GM21619 (cell line): ENCODE measurements around the gene BCL11A.
A peak's percentile ranks its signal among the peaks of the same experiment; 100 is the strongest.

Experiments
- ATAC-seq: cut with Tn5 transposase; IDR thresholded peaks from one replicate; pipeline ENCODE4 v1.9.1; 2021; ENCODE audit not compliant: unreplicated experiment

BCL11A gene

DNA sequence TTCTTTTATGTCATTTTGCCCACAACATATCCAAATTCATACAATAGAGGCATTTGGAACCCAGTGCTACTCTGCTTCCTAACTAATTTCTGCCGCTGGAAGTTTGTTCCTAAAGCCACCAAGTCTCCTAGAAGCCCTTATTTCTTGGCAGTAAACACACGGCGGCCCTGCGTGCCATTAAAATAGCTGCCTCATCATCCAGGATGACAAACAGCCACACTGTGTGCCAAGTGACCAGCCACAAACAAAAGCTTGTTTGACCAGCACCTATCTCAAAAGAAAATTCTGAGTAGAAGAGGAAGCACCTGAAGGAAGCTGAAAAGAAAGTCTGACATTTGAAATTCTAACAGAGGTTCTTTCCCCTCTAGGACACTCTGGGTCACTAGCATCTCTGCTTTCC is 64.2 kb downstream of the BCL11A start:
- no peak for ATAC-seq

DNA sequence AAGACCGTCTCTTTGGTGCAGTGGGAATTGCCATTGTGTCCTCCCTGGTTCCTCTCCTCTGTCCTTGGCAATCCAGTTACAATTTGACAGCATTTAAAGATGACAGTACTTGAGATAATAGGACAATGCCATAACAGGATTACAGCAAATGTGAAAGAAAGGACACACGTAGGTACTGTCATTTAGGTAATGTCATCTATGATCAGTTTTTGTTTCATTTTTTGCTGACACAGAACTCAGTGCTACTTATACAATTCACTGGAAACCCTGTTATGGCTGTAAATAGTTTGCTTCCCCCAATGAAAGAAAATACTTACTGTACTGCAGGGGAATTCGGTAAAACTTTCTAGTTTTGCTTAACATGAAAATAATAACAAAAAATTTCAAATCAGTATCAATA is 65.2 kb downstream of the BCL11A start:
- ATAC-seq: peak; percentile 63

DNA sequence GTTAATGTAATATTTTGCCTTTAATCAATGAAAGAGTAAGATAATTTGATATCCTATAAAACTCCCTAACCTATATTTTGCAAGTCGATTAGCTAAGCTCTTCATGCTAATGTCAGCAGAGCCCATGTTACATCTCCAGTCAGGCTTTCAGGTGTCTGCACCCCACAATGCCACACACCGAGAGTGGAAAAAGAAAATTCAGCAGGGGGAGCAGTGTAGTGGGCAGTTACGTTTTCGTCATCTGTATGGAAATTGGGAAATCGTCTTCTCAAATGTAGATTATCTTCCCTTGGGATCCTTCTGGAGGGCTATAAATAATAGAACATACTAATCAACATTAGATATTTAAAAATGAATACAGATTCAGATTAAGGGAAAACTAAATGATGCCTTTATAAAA is 66.3 kb downstream of the BCL11A start:
- ATAC-seq: no peak

DNA sequence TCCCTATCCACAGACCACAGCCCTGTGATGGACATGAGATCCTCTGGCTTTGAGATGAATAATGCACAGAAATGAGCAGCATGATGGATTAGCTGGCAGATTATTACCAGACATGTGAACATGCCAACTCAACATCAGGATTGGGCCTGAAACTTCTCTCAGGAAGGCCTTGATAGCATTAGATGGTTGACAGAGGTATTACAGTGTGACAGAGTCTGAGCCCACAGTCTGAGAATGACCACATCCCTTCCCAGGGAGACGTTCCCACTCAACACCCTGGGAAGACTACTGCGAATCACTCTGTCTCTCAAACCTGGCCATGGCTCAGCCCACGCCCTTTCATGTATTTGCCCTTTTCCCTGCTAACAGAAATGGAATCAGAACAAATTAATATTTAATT is 66.9 kb downstream of the BCL11A start:
- no peak for ATAC-seq

DNA sequence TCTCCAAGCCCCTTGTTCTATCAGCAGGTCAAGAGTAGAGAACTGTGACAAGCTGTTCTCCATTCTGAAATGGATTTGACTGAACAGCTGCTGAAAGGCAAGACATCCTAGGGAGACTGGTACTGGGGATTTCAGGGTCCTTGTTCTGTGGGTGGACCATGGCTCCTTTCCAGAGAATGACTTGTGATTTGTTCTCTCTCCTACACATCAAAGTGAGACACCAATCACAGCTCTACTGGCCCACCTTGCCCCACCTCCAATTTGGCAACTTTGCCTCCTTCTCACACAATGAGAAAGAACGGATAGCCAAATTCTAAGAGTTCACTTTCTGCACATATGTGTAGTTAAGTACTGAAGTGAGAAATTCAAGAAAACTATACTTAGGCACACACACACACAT is 67.4 kb downstream of the BCL11A start:
- no peak for ATAC-seq

DNA sequence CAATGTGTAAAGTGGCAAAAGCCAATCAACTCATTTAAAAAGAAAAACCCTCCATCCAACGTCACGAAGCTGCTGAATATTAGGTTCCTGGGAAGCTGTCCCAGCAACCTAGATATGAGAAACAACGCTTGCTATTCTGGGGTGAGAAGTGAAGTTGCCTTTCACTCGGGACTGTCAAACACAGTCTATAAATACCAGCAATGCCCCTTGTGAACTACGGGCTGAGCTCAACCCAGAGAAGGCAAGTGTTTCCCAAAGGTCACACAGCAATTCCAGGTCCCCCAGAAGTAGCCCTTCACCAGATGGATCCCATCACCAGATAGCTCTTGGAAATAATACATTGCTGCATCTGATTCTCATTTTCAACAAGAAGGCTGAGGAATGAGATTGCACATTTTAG is 67.9 kb downstream of the BCL11A start:
- ATAC-seq: no peak

DNA sequence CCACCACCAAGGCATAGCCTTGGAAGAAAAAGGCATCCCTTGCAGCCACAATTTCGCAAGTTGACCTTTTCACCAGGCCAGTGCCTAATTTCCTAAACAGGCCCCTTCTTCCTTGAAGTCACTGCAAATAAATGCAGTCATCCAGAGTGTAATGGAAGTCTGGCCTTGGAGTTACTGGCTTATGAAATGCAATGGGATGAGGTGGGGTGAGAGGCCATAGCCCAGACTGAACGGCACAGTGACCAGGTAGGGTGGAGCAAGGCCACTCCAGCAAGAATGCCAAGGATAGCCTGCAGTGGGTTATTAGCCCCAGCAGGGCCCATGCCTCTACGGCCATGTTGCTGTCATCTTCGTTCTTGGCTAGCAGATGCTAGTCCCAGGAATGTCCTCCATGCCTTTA is 68.4 kb downstream of the BCL11A start:
- ATAC-seq: no peak

DNA sequence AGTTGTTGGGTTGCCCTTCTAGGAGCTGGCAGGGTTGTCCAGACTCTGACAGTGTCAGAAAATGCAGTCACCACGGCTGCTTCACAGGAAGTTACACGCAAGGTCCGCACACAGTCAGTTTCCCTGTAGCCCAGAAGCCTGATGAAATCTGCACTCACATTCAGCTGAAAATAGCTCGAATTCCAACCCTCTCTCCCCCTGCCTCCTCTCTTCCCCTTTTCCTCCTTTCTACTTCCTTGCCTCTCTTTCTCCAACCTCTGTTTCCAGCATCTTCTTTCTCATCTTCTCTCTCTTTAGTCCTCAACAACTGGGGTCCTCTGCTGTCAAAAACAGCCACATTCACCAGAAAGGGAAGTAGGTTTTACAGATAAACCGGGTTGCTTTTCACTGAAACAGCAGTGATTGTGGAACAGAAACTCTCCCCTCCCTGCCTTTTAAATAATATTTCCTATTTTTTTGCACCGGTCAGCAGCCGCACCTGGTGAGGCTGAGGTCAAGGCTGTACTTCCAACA is 69.3 kb downstream of the BCL11A start:
- peak; percentile 35 for ATAC-seq

DNA sequence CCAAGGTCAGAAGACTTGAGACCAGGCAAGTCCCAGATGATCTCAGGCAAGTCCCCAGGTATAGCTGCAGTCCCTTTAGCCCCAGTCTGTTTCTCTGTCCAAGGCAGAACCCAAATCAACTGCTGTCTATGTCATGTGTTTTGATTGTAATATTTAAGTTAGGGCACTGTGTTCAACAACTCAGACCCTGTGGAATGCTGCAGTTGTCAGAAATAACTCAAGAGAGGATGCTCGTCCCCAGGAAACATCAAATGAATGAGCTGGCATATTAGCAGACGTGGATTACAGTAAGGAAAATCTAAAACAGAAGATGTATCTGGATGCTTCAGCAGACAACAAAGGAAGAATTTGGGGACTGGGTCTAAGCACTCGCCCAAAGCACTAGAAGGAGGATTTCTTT is 70.1 kb downstream of the BCL11A start:
- ATAC-seq: no peak

DNA sequence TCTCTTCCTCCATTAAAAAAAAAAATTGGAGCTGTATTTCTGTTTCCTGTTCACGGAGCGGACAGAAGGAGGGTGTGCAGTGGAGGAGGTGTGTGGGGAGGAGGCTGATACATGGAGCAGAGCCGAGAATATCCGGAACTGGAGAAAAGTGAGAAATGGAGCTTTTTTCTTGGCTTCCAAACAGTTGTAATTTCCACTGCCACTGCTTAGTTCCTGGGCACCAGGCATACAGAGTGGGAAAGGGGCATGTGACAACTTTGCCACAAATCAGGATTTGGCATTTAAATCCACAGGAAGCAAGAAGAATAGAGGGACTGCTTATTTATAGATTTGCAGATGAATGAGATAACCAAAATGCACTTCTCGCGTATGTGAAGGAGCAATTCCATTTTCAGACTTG is 71.2 kb downstream of the BCL11A start:
- no peak for ATAC-seq

DNA sequence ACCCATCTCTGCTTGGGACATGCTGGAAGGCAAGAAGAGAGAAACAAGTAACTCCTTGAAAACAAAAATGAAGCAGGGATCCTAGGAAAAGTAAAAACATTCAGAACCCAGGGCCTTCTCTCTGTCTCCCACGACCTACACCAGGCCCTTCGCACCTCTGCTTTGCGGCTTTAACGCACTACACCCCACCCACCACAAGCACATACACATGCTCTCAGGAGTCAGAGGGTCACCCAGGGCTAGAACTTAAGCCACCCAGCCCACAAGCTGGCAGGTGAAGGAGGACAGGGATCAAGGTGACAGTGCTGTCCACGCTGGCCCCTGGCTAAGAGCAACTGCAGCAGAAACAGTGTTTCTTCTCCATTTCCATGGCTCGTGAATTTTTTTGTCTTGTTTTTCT is 72.2 kb downstream of the BCL11A start:
- ATAC-seq: no peak

DNA sequence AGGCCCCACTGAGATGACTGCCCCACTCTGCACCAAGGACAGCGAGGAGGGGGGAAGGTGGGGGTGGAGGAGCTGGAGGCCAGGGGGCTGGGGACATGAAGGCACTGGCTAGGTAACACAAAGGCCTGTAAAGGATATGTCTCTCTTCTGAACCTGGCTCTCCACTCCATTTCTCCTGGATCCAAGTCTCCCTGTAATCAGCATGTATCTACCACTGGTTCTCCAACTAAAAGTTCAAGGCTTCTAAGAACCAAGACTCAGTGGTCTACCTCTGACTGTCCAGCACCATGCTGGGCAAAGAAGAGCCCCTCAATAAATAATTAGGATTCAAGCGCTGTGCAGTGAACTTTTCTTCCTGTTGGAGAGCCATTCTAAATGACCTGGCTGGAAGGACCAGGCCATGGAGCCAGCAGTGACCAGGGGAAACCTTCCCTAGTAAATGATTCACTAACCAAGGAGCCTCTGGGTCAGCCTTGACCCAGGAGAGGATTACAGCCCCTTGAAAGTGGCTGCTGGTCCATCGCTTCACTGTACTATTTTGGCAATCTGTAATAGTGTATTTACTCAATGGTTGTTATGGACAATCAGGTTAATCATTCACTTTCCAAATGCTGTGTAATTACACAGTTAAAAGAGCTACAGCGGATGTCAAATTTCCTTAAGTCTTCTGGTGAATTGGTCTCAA is 73.2 kb downstream of the BCL11A start:
- ATAC-seq: no peak

DNA sequence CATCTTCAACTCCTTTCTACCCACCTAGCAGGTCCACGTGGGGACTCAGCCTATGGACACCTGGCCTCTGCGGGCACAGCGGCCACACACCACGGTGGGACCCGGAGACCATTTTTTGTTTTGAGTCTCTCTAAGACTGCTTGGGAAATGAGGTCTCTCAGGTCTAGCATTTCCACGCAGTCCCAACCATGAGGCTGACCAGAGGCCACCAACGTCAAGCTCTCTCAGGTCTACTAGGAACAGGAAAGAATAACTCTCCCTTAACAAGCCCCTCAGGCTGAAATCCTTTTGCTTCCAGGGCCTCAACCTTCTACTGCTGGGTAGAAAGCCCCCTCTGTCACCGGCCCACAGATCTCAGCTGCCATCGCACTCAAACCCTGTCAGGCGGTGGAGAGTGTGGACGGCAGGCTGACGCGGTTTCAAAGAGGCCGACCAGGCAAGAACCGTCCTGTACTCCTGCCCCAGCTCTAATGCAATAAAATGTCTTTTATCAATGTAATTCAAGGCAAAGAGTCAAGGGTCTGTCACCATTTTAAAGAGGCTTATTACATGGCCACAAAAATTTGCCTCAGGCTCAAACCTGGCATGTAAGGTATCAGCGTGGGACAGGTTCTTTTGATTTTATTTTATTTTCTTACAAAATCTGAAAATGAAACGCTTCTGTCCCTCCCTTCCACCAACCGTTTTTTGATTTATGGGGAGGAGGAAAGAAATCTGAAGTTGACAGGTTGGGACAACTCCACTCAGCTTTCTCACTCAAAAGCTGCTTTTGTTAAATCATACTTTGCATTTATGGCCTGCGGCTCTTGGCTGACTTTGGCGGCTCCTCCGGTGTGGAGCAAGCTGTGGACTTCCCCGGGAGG is 74.0 kb downstream of the BCL11A start:
- no peak for ATAC-seq

DNA sequence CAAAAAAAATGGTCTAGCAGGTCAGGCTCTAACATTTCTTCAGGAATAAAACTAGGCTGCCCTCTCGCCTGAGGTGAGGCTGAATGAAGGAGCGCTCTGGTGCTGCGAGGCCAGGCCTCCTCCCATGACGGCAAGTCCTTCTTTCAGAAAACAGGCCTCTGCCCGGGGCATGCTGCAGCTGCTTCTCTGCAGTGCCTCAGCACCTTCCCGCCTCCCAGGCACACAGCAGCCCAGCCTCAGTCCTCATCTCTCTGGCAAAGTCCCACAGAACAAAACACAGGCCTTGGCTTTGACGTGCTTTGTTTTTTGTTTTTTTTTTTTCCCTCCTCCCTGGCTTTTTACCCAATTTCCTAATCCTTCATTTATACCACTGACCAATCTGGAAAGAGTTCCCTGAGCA is 74.8 kb downstream of the BCL11A start:
- ATAC-seq: no peak

DNA sequence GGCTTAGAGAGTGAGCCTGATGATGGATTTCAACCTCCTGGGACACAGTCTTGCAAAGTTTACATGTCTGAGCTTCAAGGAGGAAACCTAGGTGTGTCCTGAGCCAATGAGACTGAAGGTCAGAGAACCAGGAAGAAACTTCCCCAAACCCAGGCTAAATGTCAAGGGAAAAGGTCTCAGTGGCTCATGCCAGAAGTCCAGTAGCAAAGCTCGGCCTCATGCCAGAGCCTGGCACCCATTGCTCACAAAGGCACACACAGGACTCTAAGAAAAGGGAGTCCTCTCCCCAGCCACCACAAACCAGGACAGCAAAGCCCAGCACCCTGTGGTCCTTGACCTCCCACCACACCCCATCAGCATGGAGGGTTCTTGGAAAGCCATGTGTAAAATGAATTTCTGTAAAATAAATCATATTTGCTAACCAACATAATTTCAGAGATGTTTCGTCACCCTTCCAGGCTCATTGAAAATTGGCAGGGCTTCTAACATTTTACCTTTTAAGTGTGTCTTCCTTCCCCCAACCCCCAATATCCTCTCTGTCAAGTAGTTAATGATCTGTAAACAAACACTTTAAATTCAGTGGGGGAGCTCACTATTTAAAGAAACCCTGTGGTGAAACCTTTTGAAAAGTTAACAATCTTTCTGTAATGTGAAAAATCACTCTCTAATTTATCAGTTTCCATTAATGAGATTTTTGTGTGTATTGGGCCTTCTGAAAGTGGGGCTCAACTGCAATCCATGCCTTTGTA is 77.1 kb downstream of the BCL11A start:
- no peak for ATAC-seq

DNA sequence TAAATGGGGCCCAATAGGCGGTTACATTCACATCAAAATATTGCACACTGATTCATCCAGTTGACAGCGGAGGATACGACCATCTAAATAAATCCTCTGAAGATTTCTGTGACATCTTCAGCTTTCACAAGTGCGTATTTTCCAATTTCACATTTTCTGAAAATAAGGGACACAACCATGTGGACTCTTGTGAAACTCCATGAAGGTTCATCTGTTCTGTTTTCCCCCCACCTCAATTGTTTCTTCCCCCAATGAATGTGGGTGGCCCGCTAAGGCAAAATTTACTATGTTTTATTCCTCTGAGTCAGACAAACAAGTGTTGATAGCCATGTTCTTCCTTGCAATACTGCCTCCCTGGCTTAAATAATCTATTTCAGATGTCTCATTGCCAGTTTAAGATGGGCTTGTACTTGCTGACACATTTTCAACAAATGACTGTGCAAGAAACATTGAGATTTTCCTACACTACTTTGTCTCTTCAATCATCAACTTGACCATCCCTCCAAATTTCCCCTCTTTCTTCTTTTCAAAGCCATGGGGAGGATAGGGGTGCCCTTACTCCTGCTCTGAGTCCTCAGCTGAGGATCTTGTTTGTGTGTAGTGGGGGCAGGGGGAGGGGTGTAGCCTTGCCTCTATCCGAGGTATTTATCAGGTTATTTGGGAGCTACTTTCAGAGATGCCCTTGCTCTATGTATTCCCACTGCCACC is 78.2 kb downstream of the BCL11A start:
- no peak for ATAC-seq

DNA sequence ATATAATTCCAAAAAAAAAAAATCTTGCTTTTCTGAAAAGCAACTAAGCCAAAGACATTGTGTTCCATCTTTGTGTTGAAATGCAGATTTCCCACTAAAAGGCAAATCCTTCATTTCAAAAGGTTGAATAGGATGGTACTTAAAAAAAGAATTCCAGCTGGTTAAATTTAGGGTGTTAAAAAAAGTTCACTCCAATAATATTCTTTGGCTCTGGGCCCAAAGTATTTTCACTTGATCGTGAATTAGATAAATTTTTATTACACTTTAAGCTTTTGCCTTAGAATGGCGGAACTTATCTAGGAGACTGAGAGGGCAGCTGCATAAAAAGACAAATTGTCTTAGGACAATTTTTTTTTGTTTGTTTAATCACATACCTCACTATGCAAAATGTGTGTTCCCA is 79.2 kb downstream of the BCL11A start:
- ATAC-seq: no peak

DNA sequence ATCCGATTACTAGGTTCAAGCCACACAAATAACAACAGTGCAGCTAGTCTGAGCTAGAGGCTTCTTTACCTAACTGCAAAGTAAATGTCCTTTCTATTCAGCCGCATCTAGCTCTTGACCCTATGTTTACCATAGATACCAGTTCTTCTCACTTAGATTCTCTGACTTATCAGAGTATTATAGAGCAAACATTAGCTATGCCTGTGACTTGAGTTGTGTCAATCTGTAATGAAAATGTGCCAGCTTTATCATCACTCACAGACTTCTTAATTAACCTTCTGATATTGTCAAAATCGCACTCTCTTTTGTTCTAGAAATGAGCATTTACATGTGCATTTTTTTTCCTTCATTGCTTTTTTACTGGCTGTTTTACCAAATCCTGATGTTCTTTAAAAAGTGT is 79.9 kb downstream of the BCL11A start:
- no peak for ATAC-seq

DNA sequence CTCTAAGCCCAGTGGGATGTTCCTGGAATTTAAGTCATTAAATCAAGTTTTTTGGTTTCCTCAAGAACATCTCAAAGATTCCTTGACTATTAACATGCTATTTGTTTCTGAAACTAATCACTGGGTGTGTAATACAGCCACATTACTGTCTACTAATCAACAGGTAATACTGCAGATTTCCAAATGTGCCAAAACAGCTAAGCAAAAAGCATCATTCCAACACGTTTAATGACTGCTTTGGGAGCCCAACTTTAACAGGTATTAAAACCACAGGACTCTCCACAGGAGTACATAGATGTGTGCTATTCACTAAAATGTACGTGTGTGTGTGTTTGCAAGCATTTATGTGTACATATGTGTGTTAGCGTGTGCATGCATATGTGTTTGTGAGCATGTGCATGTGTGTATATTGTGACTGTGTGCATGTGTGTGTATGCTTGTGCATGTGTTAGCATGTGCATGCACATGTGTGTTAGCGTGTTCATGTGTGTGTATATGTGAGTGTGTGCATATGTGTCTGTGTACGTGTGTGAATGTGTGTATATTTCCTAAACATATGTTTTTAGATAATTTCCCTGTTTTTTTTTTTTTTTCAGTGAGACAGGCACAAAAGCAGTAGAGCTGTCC is 80.7 kb downstream of the BCL11A start:
- no peak for ATAC-seq

DNA sequence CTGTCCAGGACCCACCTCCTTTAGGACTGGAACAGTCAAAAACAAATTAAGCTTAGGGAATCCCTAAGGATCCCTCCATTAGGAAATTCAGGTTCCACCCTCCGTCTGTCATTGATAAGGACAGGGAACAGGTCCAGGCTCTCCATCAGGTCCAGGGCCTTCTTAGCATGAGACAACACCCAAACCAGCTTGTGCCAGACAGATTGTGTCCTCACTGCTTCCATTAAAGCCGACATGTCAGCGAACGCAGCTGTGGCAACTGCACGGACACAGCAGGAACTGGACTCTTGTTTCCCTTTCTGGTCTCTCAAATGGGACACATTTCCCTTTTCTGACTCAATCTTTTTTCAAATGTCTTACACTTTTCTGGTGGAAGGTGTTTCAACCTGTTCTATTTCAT is 81.4 kb downstream of the BCL11A start:
- ATAC-seq: no peak

DNA sequence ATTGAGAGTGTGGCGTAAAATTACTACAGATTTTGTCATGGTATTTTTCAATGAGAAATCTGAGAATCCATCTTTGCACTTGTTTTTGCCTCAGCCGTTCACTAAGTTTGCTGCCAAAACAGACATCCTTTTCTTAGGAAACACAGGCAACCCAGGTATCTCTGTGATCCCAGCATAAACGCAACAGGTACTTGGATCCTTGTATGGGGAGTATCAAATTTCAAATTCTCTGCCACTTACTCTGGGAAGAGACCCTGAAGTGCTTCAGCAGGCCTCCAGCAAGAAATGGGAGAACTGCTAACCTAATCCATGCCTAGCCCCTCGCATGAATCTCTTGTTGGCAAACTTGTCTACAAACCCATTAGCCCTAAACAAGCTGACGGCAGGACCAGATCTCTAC is 83.1 kb downstream of the BCL11A start:
- ATAC-seq: no peak
